HFFc6 (cell line): ENCODE results near the gene LOC128125822.
"Not testable (repeated sequence)": the region's sequence is repeated elsewhere in the genome, so short reads cannot be mapped to it uniquely, and the experiment has no call there.

Experiments
- DNase-seq: peaks from one replicate; pipeline ENCODE4 v3.0.0-alpha.2; 2018
- H3K27ac Mint-ChIP-seq: 2 replicates; pipeline ENCODE4 v1.8.0; 2020; ENCODE audit warnings: mild to moderate bottlenecking, mixed read lengths
- H3K27me3 Mint-ChIP-seq: 2 replicates; pipeline ENCODE4 v1.8.0; 2021; ENCODE audit warnings: mild to moderate bottlenecking, moderate library complexity, mixed read lengths; ENCODE audit not compliant: insufficient read depth
- H3K36me3 Mint-ChIP-seq: 2 replicates; pipeline ENCODE4 v1.8.0; 2021; ENCODE audit warnings: low read depth, mixed read lengths
- H3K4me1 Mint-ChIP-seq: 2 replicates; pipeline ENCODE4 v1.8.0; 2020; ENCODE audit warnings: low read depth, mixed read lengths
- H3K4me3 Mint-ChIP-seq: 2 replicates; pipeline ENCODE4 v1.8.0; 2020; ENCODE audit warnings: mild to moderate bottlenecking, moderate library complexity, mixed read lengths
- H3K9me3 Mint-ChIP-seq: 2 replicates; pipeline ENCODE4 v1.8.0; 2020; ENCODE audit warnings: mild to moderate bottlenecking, mixed read lengths
- TF ChIP-seq, protein P1 (sequence below): fragments of 200-600 bp; sonication (generic); IDR thresholded peaks from 2 replicates; pipeline ENCODE4 v1.5.0; 2021; ENCODE audit warnings: antibody characterized with exemption, mild to moderate bottlenecking

LOC128125822 gene

DNA sequence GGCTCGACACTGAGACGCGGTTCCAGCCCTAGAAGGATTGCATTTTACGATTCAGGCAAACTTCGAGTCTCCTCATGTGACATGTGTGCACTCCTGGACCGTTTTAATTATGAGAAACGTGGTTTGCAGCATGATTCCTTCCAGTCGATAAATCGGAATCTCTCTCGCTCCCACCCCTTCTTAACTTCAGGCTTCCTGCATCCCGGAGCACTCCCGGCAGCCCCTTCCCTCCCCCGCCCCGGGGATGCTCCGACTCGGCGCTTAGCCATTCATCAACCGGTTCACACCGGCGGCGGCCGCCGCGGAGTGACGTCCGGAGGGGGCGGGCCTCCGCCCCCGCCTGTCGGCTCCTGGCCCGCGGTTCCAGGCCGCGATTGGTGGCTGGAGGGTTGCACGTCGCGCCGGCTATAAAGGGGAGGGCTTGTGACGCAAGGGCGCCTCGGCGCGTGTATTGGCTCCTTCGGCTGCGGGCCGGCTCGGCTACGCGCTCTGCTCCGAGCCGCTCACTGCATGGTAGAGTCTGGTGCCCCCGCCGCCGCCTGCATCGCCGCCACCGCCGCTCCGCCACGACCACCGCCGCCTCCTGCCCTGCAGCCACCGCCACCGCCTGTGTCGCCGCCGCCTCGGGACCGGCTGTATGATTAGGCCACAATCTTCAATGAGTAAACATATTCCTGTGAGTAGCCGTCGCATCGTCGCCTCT lies at the start of gene LOC128125822, which contains the start of gene PTP4A1:
Gene LOC128125822 (plus strand): TSS at position 437 of the 703 bp plus-strand sequence.
Gene PTP4A1 (plus strand): TSS at position 437 of the 703 bp plus-strand sequence. CDS start 4,401 bp downstream, outside the sequence.
- H3K4me3 Mint-ChIP-seq, result peak within 1 kb of the TSS; percentile 98
- H3K27ac Mint-ChIP-seq, result peak within 1 kb of the TSS; percentile 92
- peaks cover 7% of the 10 kb centered on the region; the same call in 1 of the 2 replicates for H3K27me3 Mint-ChIP-seq
- TF ChIP-seq, protein P1, sequence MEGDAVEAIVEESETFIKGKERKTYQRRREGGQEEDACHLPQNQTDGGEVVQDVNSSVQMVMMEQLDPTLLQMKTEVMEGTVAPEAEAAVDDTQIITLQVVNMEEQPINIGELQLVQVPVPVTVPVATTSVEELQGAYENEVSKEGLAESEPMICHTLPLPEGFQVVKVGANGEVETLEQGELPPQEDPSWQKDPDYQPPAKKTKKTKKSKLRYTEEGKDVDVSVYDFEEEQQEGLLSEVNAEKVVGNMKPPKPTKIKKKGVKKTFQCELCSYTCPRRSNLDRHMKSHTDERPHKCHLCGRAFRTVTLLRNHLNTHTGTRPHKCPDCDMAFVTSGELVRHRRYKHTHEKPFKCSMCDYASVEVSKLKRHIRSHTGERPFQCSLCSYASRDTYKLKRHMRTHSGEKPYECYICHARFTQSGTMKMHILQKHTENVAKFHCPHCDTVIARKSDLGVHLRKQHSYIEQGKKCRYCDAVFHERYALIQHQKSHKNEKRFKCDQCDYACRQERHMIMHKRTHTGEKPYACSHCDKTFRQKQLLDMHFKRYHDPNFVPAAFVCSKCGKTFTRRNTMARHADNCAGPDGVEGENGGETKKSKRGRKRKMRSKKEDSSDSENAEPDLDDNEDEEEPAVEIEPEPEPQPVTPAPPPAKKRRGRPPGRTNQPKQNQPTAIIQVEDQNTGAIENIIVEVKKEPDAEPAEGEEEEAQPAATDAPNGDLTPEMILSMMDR, result no peak
- H3K9me3 Mint-ChIP-seq, result peaks cover 4% of the 10 kb centered on the region; the same call in 1 of the 2 replicates
- peaks cover 27% of the 10 kb centered on the region for H3K36me3 Mint-ChIP-seq
- peaks cover 39% of the 10 kb centered on the region for H3K4me1 Mint-ChIP-seq
- peak; percentile 96 for DNase-seq

DNA sequence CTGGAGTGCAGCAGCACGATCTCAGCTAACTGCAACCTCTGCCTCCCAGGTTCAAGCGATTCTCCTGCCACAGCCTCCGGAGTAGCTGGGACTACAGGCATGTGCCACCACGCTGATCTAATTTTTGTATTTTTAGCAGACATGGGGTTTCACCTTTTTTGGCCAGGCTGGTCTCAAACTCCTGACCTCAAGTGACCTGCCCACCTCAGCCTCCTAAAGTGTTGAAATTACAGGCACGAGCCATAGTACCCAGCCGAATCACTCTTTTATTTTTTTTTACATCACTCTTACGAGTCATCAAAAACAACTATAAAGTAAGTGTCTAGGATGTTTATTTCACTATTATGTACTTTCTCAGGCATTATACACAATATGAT lies 49.4 kb upstream of the LOC128125822 start:
- not testable (repeated sequence) for H3K4me1 Mint-ChIP-seq, DNase-seq, H3K27ac Mint-ChIP-seq, H3K36me3 Mint-ChIP-seq, H3K4me3 Mint-ChIP-seq, H3K9me3 Mint-ChIP-seq, H3K27me3 Mint-ChIP-seq

DNA sequence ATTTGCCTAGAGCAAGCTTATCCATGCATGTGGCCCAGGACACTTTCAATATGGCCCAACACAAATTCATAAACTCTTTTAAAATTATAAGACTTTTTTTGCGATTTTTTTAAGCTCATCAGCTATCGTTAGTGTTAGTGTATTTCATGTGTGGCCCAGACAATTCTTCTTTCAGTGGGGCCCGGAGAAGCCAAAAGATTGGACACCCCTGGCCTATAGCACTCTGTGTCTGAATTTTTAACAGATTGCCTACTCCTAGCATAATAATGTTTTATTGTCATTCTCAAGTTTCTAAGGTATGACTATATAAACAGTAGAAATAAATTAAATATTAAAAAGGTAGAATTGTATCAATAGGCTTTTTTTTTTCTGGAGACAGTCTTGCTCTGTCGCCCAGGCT lies 48.6 kb upstream of the LOC128125822 start:
- no peak overlapping the region for H3K27ac Mint-ChIP-seq
- no peaks in the 10 kb centered on the region for H3K9me3 Mint-ChIP-seq
- peaks cover 12% of the 10 kb centered on the region for H3K4me1 Mint-ChIP-seq
- peaks cover 4% of the 10 kb centered on the region; the same call in 1 of the 2 replicates for H3K27me3 Mint-ChIP-seq
- no peak overlapping the region for H3K4me3 Mint-ChIP-seq
- no peaks in the 10 kb centered on the region for H3K36me3 Mint-ChIP-seq
- TF ChIP-seq, protein P1, result no peak
- no peak for DNase-seq

DNA sequence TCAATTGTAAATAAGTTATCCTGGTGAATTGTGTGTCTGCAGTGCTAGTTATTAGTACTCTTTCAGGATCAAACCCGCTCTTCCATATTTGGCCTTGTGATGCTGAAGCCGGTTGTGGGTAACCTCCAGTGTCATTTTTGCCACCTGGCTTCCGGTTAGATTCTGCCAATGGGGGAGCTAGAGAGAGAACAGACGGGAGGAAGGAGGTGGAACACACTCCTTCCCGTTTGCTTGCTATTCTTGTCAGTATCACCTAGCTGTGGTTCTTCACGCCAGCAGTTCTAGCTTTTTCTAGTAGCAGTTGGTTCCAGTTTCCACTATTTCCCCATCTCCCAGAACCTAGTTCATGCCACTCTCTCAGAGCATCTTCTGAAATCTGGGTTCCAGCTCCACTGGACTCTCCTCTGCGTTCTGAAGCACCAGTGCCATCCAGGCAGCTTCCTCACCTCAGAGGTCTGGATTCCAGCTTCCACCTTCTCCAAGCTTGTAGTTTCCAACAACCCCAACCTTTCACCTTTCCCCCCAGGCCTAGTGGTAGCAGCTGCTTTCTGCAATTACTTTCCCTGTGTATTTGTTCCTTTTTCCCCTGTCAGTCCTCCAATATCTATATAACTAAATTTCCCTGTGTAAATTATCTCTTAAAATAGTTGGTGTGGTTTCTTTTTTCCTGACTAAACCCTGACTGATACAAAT lies 46.9 kb upstream of the LOC128125822 start:
- Mint-ChIP-seq H3K27me3 (peaks cover 4% of the 10 kb centered on the region; the same call in 1 of the 2 replicates), H3K4me1 (peaks cover 19% of the 10 kb centered on the region), H3K9me3 (no peaks in the 10 kb centered on the region), H3K4me3 (no peak overlapping the region), H3K36me3 (no peaks in the 10 kb centered on the region), H3K27ac (no peak overlapping the region)
- DNase-seq, result no peak
- TF ChIP-seq, protein P1, result no peak

DNA sequence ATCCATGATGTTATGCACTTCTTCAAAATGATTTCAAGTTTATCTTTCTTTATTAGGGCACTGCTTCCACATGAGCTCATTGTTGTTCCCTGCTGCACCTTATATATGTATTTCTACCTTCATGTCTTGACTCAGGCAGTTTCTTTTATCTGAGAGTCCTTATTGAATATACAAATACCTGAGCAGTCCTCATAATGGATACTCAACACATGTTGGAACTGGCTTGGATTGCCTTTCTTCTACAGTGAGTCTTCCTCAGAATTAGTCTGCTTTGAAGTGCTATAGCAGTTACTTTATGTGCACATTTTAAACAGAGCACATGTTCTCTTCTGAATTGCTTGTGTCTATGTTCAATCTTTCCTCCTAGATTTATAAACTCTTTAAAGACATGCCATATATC lies 45.3 kb upstream of the LOC128125822 start:
- H3K36me3 Mint-ChIP-seq, result no peaks in the 10 kb centered on the region
- peaks cover 19% of the 10 kb centered on the region for H3K4me1 Mint-ChIP-seq
- DNase-seq, result no peak
- no peak overlapping the region for H3K27ac Mint-ChIP-seq
- H3K4me3 Mint-ChIP-seq, result no peak overlapping the region
- TF ChIP-seq, protein P1, result no peak
- 0 out of 2 replicates have a peak, but pooled peaks cover 2% of the 10 kb centered on the region for H3K27me3 Mint-ChIP-seq
- H3K9me3 Mint-ChIP-seq, result no peaks in the 10 kb centered on the region
